ENCODE results near the gene CAMK1.

The CAMK1 gene

DNA sequence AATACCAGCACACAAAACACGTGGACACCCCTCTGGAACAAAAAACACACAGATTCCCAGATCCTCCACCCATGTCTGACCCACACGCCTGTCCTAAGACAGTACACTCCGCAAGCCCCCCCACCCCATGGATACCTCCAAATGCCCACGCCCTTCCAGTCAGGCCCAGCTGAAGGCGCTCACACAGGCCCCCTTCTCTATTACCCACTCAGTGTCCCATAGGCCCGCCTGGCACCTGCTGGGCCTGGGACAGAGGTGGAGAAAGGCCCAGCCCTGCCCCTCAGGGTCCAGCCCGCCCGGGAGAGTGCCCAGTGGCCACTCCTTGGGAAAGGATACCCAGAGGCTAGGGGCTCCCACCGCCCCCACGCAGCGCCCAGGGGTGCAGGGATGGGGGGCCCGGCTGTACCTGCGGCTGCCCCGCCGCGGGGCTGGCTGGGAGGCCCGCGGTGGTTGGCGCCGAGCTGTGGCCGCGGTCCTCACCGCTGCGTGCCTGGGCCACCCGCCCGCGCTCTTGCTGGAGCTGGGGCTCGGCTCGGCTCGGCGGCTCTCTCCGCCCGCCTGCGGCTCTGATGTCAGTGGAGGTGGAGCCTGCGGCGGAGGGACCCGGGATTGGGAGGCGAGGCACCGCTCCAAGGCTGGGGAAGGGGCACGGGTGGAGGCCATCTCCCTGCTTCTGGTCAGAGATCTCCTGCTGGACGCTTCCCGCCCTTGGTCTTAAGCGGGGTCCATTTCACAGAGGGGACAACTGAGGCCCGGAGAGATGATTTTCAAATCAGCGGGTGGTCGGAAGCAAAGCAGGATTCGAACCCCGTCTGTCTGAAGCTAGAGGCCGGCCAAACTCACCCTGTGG lies at the start of gene CAMK1:
CAMK1 (minus strand) TSS at position 522 of the 850 bp plus-strand sequence. CDS start 2,198 bp downstream, outside the sequence.
- no peak for DNase-seq

DNA sequence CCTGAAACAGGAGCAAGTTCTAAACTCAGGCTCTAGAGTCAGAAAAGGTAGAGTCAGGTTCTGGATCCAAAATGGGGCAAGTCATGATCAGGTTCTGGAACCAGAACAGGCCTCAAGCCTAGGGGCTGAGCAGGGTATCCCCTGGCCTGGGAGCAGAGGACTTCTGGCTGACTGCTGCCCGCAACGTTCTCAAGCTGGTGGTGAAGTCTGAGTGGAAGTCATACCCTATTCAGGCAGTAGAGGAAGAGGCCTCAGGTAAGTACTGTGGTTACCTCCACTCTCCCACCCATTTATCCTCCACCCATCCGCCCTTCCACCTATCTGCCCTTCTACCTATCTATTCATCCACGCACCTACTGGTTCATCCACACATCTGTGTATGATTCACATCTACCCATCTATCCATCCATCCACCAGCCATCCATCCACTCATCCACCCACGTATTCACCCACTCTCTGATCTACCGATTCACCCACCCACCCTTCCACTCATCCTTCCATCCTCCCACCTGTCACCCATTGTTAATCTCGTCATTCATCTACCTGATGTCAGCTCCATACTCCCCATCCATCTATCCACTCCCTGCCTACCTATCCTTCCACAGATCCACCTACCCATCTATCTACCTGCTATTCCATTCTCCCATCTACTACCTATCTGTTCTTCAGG lies 49.1 kb upstream of the CAMK1 start:
- no peak for DNase-seq

DNA sequence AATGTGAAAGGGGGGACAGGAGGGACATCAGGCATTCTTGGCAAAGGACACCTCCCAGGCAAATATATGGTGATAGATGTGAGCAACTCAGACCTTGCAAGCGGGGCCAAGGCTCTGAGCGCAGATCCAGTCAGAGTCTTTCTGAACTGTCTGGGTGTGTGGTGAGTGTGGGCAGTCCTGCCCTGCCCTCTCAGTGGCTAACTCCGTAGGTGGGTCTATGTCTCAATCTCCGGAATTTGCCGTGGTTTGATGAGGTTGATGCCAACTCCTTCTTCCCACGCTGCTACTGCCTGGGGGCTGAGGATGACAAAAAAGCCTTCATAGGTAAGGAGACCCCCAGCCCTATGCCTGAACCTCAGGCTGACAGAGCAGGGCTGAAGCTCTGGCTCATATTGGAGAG lies 47.7 kb upstream of the CAMK1 start:
- DNase-seq: no peak

DNA sequence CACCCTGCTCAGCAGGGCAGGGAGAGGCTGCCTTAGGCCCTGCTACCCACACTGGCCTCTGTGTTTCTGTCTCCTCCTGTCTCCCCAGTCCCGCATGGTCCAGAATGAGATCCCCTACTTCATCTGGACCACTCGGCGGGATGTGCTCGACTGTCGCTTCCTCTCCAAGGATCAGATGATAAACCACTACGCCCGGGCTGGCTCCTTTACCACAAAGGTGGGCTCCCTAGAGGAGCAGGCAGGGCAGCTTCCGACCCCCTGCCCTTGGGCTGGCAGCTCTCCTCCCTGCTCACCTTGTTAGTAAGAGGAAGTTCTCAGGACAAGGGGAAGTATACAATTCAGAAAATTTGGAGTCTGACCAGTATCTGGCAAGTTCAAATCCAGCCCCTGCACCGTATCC lies 46.2 kb upstream of the CAMK1 start:
- no peak for DNase-seq

DNA sequence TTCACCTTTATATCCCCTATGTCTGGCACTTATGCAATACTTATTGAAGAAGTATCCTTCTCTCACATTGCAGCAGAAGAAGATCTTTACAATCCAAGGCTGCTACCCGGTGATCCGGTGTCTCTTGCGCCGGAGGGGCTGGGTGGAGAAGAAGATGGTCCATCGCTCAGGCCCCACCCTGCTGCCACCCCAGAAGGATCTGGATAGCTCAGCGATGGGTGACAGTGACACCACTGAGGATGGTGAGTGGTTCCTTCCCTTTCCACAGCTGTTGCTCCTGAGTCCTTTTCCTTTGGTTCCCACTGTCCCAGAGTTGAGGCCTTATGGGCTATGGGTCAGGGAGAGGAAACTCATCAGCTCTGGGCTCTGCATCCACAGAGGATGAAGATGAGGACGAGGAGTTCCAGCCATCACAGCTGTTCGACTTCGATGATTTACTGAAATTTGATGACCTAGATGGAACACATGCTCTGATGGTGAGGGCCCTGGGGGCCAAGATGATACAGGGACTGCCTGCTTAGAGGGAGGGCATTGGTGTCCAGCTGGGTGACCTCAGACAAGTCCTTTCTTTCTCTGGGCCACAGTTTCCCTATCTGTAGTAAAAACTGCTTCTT lies 43.2 kb upstream of the CAMK1 start:
- no peak for DNase-seq

DNA sequence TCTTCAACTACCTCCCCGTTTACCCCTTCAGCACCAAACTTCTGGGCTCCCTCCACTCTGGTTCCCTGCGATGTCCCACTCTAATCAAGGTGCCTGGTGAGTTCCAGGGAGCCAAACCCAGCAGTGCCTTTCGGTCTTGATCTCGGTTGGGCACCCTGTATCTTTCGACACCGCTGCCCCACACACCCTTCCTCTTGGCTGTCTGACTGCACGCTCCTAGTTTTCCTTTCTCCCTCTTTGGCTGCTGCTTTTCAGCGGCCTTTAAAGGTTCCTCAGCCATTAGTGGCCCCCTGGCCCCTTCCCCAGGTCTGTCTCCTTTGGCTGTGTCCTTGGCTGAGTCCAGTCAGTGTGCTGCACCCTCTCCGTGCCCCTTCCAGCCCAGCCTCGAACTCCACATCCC lies 41.1 kb upstream of the CAMK1 start:
- no peak for DNase-seq

DNA sequence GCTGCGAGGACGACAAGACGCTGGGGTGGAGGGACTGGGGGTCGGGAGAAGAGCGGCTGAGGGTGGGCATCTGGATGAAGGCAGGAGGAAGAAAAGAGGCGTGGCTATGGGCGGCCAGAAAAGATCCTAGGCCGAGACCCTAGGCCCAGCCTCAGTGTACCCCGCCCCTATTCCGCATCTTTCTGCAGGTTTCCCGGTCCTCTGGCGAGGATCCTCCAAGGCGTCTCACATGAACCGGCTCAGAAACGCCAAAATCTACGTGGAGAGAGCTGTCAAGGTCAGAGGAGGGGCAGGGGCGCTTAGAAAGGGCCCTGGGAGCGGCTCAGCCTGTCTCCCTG lies 40.7 kb upstream of the CAMK1 start:
- no peak for DNase-seq

DNA sequence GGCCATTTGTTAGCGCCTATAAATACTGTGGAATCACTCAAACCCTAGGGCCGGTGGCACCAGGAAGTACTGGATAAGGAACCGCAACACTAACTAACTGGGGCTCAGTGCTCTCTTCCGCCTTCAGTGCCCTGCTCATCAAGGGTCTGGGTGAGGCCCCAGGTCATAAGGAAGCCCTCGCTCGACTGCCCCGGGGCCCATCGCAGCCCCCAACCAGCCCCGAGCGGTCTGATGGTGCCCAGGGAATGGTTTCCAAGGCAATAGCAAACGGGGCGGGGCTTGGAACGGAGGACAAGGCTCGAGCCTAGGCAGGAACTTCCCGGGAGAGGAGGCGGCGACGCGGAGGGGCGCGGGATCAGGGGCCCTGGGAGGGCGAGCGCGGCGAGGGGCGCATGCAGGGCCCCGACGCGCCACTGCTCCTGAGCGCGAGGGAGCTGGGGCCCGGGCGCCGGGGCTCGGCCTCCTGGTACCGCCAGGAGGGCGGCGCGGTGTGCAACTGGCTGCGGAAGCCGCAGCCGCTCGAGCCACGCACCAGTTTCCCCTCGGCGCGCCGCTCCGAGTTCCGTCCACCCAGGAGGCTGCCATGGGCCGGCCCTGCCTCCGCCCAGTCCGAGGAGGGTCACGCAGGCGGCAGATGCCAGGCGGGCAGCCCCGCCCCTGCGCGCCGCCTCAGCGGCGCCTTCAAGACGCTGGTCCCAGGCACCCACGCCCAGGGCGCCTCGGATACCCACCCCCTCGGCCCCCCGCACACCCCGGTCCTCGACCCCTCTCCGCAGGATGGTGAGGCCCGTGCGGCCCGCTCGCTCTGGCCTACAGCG lies 40.1 kb upstream of the CAMK1 start, which contains the start of gene TTLL3:
TTLL3 (plus strand) TSS at position 648 of the 818 bp plus-strand sequence. CDS start 400 bp downstream, outside the sequence.
- DNase-seq: peak; percentile 84

DNA sequence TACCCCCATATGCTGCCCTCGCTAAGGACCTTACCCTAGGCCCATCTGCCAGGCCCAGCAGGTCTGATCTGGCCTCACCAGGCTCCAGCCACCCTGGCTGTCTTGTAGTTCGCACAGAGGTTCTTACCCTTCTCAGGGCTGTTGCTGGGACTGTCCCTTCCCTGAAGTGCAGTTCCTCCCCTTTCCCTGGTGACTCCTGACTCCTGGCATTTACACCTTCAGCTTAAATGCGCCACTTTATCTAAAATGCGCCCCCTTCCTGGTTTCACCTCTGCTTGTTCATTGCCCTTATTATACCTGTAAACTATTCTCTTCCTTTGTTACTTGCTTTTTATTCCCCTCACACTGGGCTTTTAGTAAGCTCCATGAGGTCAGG lies 39.5 kb upstream of the CAMK1 start:
- no peak for DNase-seq

DNA sequence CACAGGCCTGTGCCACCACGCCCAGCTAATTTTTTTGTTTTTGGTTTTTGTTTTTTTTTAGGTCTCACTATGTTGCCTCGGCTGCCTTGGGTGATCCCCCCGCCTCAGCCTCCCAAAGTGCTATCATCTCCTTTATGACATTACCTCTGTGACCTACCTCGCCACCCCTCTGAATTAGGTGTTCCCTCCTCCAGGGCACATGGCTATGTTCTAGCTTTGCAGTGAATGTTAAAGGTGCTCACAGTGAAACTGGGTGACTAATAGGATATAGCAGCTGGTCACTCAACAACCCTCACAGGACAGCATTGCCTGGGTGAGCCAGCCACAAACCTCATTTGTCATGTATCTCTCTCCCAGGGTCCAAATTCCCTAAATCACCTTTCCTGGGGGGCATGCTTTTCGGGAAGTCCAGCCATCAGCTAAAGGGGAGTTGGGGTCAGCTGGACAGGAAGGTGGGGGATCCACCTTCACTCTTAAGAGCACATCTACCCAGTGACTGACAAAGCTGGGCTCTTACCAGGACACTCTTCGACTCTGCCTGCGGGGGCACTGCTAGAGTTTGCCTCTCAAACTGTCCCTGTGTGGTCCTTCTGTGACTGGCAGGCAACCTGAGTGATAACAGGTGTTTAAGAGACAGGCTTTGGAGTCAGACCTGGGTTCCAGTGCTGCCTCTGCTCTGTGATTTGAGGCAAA lies 38.7 kb upstream of the CAMK1 start:
- peak; percentile 83 for DNase-seq

DNA sequence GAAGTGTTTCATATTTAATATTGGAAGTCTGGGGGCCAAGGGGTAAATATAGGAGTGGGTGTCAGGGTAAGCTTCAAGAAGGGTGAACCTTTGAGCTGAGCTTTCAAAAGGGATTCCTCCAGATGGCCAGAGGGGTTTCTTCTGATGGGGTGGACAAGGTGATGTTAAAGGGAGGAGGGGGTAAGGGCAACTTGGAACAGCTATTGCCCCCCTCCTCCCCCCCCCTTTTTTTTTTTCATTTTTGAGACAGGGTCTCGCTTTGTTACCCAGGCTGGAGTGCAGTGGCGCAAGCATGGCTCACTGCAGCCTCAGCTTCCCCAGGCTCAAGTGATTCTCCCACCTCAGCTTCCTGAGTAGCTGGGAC lies 38.2 kb upstream of the CAMK1 start:
- no peak for DNase-seq

DNA sequence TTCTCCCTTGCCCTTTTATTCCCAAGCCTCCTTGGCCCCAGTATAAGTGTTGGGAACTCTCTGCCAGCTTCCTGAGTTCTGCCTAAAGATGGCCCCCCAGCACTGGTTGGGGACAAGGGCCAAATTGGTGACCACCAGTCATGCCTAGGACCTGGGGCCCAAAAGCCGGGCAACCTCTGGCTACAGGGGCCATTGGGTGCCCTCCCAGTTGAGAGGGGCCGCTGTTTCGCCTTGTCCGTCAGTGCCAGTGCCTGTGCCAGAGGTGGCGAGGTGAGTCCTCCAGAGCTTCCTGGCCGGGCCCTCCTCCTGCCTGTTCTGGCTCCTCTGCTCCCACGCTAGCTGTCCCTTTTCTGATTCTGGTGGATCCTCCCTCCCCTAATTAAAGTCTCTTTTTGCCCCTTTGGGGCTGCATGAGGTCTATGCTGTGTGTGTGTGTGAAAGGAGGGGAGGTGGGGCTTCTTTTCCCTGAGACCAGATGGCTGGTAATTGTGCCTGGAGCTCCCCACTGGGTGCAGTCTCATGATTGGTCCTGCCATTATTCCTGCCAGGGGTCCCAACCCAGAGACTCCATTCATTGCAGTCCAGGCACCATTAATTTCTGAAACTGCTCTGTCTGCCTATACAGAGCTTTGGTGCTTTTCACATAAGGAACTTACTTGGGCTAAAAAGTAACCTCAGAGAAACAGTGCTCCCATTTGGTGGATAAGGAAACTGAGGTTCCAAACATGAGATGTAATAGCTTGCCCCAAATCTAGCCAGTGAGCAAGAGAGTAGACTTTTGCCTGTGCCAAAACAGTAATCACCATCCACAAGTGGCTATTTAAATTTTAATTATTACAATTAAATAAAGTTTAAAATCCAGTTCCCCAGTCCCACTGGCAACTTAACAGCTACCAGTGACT lies 37.2 kb upstream of the CAMK1 start:
- DNase-seq: no peak

DNA sequence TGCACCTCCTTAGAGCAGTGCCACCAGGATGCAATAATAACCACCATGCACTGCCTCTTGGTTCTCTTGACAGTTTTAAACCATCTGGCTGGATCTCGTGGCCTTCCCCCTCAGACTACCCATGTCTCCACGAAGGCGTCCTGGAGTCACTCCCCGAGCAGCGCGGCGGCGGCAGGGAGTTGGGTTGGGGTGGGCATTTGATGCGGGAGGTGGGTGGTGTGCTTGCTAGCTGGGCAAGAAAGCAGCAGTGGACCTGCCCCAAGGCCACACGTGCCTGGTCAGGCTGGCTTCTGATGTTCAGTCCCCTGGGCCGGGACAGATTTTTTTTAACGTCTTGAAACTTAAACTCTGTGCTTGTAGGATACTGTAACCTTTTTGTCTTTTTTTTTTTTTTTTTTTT lies 36.4 kb upstream of the CAMK1 start:
- DNase-seq: no peak

DNA sequence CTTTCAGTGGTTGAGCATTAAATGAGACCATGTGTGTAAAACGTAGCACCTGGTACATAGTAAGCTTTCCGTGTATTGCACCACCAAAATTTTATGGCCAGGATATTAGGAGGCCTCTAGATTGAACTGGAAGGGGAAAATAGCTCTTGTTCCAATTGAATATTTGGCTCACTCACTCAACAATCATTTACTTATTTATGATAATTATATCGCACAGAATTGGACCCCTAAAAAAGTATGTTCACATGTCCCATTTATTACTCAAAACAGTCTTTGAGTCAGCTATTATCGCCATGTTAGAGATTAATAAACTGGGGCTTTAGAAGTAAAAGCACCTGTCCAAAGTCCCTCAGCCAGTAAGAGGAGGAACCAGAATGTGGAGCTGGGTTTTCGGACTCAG lies 35.2 kb upstream of the CAMK1 start:
- no peak for DNase-seq

DNA sequence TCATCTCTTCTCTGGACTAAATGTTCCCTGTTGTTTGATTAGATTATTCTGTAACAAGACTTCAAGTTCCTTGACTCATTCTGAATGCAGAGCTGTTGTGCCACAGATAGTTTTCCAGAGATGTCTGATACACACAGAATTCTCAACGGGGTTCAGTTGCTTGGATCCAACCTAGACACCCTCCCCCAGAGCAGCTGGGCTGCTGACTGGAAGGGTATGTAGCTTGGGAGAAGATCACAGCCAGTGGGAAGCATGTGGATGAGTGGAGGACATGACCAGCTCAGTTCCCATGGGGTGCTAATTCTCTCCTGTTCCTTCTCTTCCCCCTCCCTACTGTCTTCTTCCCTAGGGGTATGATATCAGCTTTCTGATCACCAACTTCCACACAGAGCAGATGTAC lies 33.7 kb upstream of the CAMK1 start:
- no peak for DNase-seq

DNA sequence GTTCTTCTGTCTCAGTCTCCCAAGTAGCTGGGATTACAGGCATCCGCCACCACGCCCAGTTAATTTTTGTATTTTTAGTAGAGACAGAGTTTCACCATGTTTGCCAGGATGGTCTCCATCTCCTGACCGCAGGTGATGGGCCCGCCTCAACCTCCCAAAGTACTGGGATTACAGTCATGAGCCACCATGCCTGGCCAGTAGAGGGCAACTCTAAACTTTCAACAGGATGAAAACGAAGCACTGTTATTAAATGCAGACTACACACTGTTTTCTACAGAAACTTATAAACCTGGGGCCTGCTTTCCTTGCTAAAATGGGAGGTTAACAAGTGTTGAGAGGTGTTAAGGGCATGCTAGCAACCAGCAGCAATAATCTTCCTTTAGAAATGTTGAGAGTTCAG lies 30.8 kb upstream of the CAMK1 start:
- no peak for DNase-seq

DNA sequence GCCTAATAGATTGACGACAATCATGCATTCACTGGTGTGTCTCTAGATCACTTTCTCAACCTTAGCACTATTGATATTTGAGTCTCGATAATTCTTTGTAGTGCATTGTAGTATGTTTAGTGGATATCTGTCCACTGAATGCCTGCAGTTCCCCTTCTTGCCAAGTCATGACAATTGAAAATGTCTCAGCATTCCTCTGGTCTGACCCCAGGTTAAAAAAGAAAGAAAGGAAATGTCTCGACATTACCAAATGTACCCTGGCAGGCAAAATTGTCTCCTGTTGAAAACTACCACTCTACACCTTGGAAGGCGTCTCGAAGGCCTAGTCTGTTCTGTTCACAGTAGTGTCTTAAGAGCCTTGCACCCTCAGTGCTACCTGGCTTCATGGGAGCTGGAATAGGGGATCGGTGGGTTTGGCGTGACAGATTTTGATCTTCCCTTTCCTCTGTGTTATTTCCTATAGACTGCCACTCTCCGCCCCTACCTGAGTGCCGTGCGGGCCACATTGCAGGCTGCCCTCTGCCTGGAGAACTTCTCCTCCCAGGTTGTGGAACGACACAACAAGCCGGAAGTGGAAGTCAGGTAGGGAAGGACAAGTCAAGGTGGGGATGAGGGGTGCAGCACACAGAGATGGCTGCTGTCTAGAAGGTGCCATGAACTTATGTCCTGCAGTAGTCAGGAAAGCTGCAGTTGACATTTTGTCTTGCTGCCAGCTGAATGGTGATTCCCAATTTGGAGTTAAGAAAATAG lies 27.6 kb upstream of the CAMK1 start:
- DNase-seq: no peak

DNA sequence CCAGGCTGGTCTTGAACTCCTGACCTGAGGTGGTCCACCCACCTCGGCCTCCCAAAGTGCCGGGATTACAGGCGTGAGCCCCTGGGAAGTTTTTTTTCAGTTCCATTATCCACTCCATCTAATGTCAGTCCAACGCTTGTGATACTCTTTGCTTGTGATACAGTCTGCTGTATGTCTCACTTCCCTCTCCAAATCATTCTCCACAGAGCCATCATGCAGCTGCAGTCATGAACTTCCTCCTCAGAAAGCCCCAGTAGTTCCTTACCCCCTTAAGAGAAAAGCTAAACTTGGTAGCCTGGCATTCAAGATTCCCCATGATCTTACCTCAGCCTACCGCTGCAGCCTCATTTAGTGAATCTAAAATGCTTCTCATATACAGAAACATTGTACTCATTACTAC lies 25.5 kb upstream of the CAMK1 start:
- no peak for DNase-seq

DNA sequence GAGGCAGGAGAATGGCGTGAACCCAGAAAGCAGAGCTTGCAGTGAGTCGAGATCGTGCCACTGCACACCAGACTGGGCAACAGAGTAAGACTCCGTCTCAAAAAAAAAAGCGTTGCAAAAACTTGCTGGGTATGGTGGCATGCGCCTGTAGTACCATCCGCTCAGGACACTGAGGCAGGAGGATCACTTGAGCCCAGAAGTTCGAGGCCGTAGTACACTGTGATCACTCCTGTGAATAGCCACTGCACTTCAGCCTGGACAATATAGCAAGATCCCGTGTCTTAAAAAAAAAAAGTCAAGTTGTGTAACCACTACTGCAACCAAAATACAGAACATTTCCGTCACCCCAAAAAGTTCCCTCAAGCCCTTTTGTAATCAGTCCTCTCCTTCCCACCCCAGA lies 24.7 kb upstream of the CAMK1 start:
- no peak for DNase-seq

DNA sequence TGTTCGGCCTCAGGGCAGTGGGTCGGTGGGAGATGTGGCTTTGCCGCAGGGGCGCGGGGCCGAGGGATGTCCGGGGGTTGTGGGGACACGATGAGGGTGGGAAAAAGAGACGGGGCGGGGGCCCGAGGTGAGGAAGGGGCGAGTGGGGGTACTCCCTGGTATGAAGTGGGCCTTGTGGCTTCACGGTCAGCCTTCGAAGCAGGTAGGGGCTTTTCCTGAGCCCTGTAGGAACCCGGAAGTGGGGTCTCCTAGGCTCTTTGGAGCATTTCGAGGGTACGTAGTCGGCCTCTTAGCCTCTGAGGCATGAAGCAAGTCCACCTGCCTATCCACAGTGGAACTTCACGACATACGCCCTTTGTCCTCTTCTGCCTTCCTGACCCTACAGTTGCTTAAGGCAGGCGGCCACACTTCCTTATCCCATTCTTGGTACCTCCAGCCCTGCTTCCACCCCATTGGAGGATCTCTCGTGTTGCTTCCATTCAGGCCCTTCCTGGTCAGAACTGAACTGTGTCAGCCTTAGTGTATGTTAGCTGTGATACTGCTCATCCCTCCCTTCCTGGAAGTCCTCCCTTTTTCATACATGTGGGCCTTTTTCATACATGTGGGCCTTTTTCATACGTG lies 23.5 kb upstream of the CAMK1 start:
- DNase-seq: peak; percentile 77
